Middle frontal gyrus (tissue), 1 donor: ENCODE measurements around the gene OR4E2.
"Not testable (repeated sequence)": the region's sequence is repeated elsewhere in the genome, so short reads cannot be mapped to it uniquely, and the experiment has no call there.

Experiments
- DNase-seq: peaks from one replicate; pipeline ENCODE4 v3.0.0-alpha.2; 2015; ENCODE audit warnings: low spot score; ENCODE audit errors: extremely low spot score

OR4E2 gene

GRCh38 chr14:21653331-21653885, at the start of gene OR4E2:
Gene OR4E2 (plus strand): TSS chr14:21653835. CDS start chr14:21665083, 11,248 bp downstream.
- no peak for DNase-seq

- DNase-seq, result no peak
Measured at GRCh38 chr14:21612324-21612723, 41.3 kb upstream of the OR4E2 start.

- no peak for DNase-seq
Measured at GRCh38 chr14:21614240-21614639, 39.4 kb upstream of the OR4E2 start.

- DNase-seq, result no peak
Measured at GRCh38 chr14:21617614-21618013, 36.0 kb upstream of the OR4E2 start.

- no peak for DNase-seq
Measured at GRCh38 chr14:21626491-21627230, 27.0 kb upstream of the OR4E2 start.

GRCh38 chr14:21630503-21630902, 23.1 kb upstream of the OR4E2 start:
- DNase-seq, result not testable (repeated sequence)

- DNase-seq, result no peak
Measured at GRCh38 chr14:21631084-21631483, 22.6 kb upstream of the OR4E2 start.

GRCh38 chr14:21634840-21635239, 18.8 kb upstream of the OR4E2 start, which contains the start of gene OR10G2:
Gene OR10G2 (minus strand): TSS chr14:21634940. CDS start chr14:21634842, 98 bp downstream.
- DNase-seq, result no peak

GRCh38 chr14:21642683-21643082, 11.0 kb upstream of the OR4E2 start:
- DNase-seq, result no peak

- DNase-seq, result no peak
Measured at GRCh38 chr14:21643407-21643806, 10.2 kb upstream of the OR4E2 start.

- no peak for DNase-seq
Measured at GRCh38 chr14:21647380-21647779, 6.3 kb upstream of the OR4E2 start.

- DNase-seq, result no peak
Measured at GRCh38 chr14:21652209-21652808, 1.3 kb upstream of the OR4E2 start.

- DNase-seq, result no peak
Measured at GRCh38 chr14:21654215-21654614, 580 bp downstream of the OR4E2 start.

- no peak for DNase-seq
Measured at GRCh38 chr14:21656980-21657379, 3.3 kb downstream of the OR4E2 start.

- no peak for DNase-seq
Measured at GRCh38 chr14:21668377-21668776, 14.7 kb downstream of the OR4E2 start.

GRCh38 chr14:21669284-21669683, 15.6 kb downstream of the OR4E2 start:
- no peak for DNase-seq

- no peak for DNase-seq
Measured at GRCh38 chr14:21671371-21671770, 17.7 kb downstream of the OR4E2 start.

GRCh38 chr14:21672116-21672515, 18.5 kb downstream of the OR4E2 start:
- no peak for DNase-seq

GRCh38 chr14:21673718-21674117, 20.1 kb downstream of the OR4E2 start, which contains the start of gene OR4E1:
Gene OR4E1 (minus strand): TSS chr14:21673818. CDS start chr14:21670935, 2,883 bp downstream.
- DNase-seq, result no peak

- no peak for DNase-seq
Measured at GRCh38 chr14:21675566-21675965, 21.9 kb downstream of the OR4E2 start.

- DNase-seq, result no peak
Measured at GRCh38 chr14:21680072-21680471, 26.4 kb downstream of the OR4E2 start.

GRCh38 chr14:21686468-21686867, 32.8 kb downstream of the OR4E2 start:
- DNase-seq, result no peak
